ENCODE measurements around the gene CASP12.

Gene CASP12

GRCh38 chr11:104843150-104843836 lies 55.0 kb downstream of the CASP12 start:
- no peak for DNase-seq (ENCODE audit: low spot score)

GRCh38 chr11:104841973-104842525 lies 56.2 kb downstream of the CASP12 start:
- in situ Hi-C loops (cut with MboI; ENCODE audit: low sequenced_read_pairs, unreplicated experiment), result no loop called here
- TF ChIP-seq CTCF (IDR thresholded peaks at IDR 0.05; ENCODE audit: borderline replicate concordance, control extremely low read depth, extremely low read depth, insufficient read depth, missing control alignments), result no peak
- DNase-seq (ENCODE audit: low spot score), result no peak

More at GRCh38 chr11:104843150-104843836, 55.0 kb downstream of the CASP12 start:
- no peak for TF ChIP-seq CTCF (IDR thresholded peaks at IDR 0.05; ENCODE audit: borderline replicate concordance, control extremely low read depth, extremely low read depth, insufficient read depth, missing control alignments)
- in situ Hi-C loops (cut with MboI; ENCODE audit: low sequenced_read_pairs, unreplicated experiment), result no loop called here

GRCh38 chr11:104841185-104841584 lies 57.1 kb downstream of the CASP12 start:
- no peak for TF ChIP-seq CTCF (IDR thresholded peaks at IDR 0.05; ENCODE audit: borderline replicate concordance, control extremely low read depth, extremely low read depth, insufficient read depth, missing control alignments)
- DNase-seq (ENCODE audit: low spot score), result no peak
- in situ Hi-C loops (cut with MboI; ENCODE audit: low sequenced_read_pairs, unreplicated experiment), result no loop called here

- no peak for DNase-seq (ENCODE audit: low spot score)
- TF ChIP-seq CTCF (IDR thresholded peaks at IDR 0.05; ENCODE audit: borderline replicate concordance, control extremely low read depth, extremely low read depth, insufficient read depth, missing control alignments), result no peak
- in situ Hi-C loops (cut with MboI; ENCODE audit: low sequenced_read_pairs, unreplicated experiment), result no loop called here
Measured at GRCh38 chr11:104837969-104838639, 60.2 kb downstream of the CASP12 start.

- no peak for TF ChIP-seq CTCF (IDR thresholded peaks at IDR 0.05; ENCODE audit: borderline replicate concordance, control extremely low read depth, extremely low read depth, insufficient read depth, missing control alignments)
- no peak for DNase-seq (ENCODE audit: low spot score)
- in situ Hi-C loops (cut with MboI; ENCODE audit: low sequenced_read_pairs, unreplicated experiment), result no loop called here
Measured at GRCh38 chr11:104836691-104837090, 61.6 kb downstream of the CASP12 start.

All from GM13976 (cell line).